ENCODE data around the gene DNAJC11. TPM values are rescaled to one million over a fixed set of nuclear protein-coding genes. Genes with fewer than 3 reads are reported as not detected.
"Not testable (repeated sequence)": the region's sequence is repeated elsewhere in the genome, so short reads cannot be mapped to it uniquely, and the experiment has no call there.

Gene DNAJC11
- total RNA-seq, 2 donors from 2014 or later = 23.4 to 61.3 TPM

- H3K36me3 Mint-ChIP-seq; DNase-seq (ENCODE audit: low spot score in 2 of 2); H3K9me3 Mint-ChIP-seq; ATAC-seq: not testable (repeated sequence)
- H3K27ac Mint-ChIP-seq = peak overlapping the region in 1 of 2 donors; percentile 68
Observed at GRCh38 chr1:6636778-6637177, 64.8 kb downstream of the DNAJC11 start.

GRCh38 chr1:6635910-6636760 is 65.5 kb downstream of the DNAJC11 start:
- peaks cover 0 to 5% of the 10 kb centered on the region in 2 donors for H3K36me3 Mint-ChIP-seq
- H3K9me3 Mint-ChIP-seq = no peaks in the 10 kb centered on the region
- no peak for DNase-seq (ENCODE audit: low spot score in 2 of 2)
- ATAC-seq = no peak
- peak overlapping the region; percentile 29 to 68 for H3K27ac Mint-ChIP-seq

- DNase-seq (ENCODE audit: low spot score in 2 of 2) = no peak
- Mint-ChIP-seq H3K9me3 (no peaks in the 10 kb centered on the region), H3K27ac (peak overlapping the region; percentile 22 to 71), H3K36me3 (peaks cover 0 to 5% of the 10 kb centered on the region in 2 donors)
- no peak for ATAC-seq
Observed at GRCh38 chr1:6635161-6635909, 66.3 kb downstream of the DNAJC11 start.

GRCh38 chr1:6634371-6635052 is 67.1 kb downstream of the DNAJC11 start:
- H3K27ac Mint-ChIP-seq = peak overlapping the region; percentile 22 to 71
- no peaks in the 10 kb centered on the region for H3K9me3 Mint-ChIP-seq
- peak; percentile 58 to 62 for ATAC-seq
- peaks cover 0 to 11% of the 10 kb centered on the region in 2 donors for H3K36me3 Mint-ChIP-seq
- peak in 1 of 2 donors; percentile 28 for DNase-seq (ENCODE audit: low spot score in 2 of 2)

GRCh38 chr1:6632588-6633514 is 68.8 kb downstream of the DNAJC11 start:
- no peak for ATAC-seq
- peak overlapping the region in 1 of 2 donors; percentile 79 for H3K27ac Mint-ChIP-seq
- H3K36me3 Mint-ChIP-seq = peaks cover 3 to 12% of the 10 kb centered on the region in 2 donors
- no peak for DNase-seq (ENCODE audit: low spot score in 2 of 2)
- no peaks in the 10 kb centered on the region for H3K9me3 Mint-ChIP-seq

GRCh38 chr1:6631058-6631457 is 70.6 kb downstream of the DNAJC11 start:
- Mint-ChIP-seq H3K36me3 (peaks cover 12% of the 10 kb centered on the region in 2 donors), H3K9me3 (no peaks in the 10 kb centered on the region), H3K27ac (no peak overlapping the region)
- ATAC-seq (no peak), DNase-seq (ENCODE audit: low spot score in 2 of 2) (no peak)

GRCh38 chr1:6630027-6630426 is 71.6 kb downstream of the DNAJC11 start:
- Mint-ChIP-seq H3K9me3 (no peaks in the 10 kb centered on the region), H3K27ac (peak overlapping the region; percentile 14 to 50), H3K36me3 (peaks cover 17 to 18% of the 10 kb centered on the region in 2 donors)
- no peak for ATAC-seq
- no peak for DNase-seq (ENCODE audit: low spot score in 2 of 2)

GRCh38 chr1:6628971-6629479 is 72.6 kb downstream of the DNAJC11 start:
- no peak for ATAC-seq
- Mint-ChIP-seq H3K9me3 (no peaks in the 10 kb centered on the region), H3K27ac (peak overlapping the region; percentile 14 to 19), H3K36me3 (peaks cover 17 to 22% of the 10 kb centered on the region in 2 donors)
- no peak for DNase-seq (ENCODE audit: low spot score in 2 of 2)

- H3K36me3 Mint-ChIP-seq = peaks cover 17 to 18% of the 10 kb centered on the region in 2 donors
- ATAC-seq = no peak
Observed at GRCh38 chr1:6627841-6628545, 73.6 kb downstream of the DNAJC11 start.

GRCh38 chr1:6627031-6627430 is 74.6 kb downstream of the DNAJC11 start:
- peaks cover 17 to 24% of the 10 kb centered on the region in 2 donors for H3K36me3 Mint-ChIP-seq

More at GRCh38 chr1:6627841-6628545, 73.6 kb downstream of the DNAJC11 start:
- DNase-seq (ENCODE audit: low spot score in 2 of 2) = no peak
- Mint-ChIP-seq H3K27ac (peak overlapping the region in 1 of 2 donors; percentile 76), H3K9me3 (no peaks in the 10 kb centered on the region)

GRCh38 chr1:6625584-6626149 is 75.9 kb downstream of the DNAJC11 start:
- Mint-ChIP-seq H3K36me3 (peaks cover 17 to 24% of the 10 kb centered on the region in 2 donors), H3K9me3 (no peaks in the 10 kb centered on the region), H3K27ac (peak overlapping the region; percentile 80 to 87)
- DNase-seq (ENCODE audit: low spot score in 2 of 2) (no peak), ATAC-seq (peak; percentile 33 to 45)

More at GRCh38 chr1:6627031-6627430, 74.6 kb downstream of the DNAJC11 start:
- no peak for ATAC-seq
- no peak for DNase-seq (ENCODE audit: low spot score in 2 of 2)
- H3K27ac Mint-ChIP-seq = peak overlapping the region; percentile 7 to 87
- H3K9me3 Mint-ChIP-seq = no peaks in the 10 kb centered on the region

- H3K27ac Mint-ChIP-seq = peak within 1 kb of the TSS; percentile 87 to 91
- peaks cover 21 to 22% of the 10 kb centered on the region in 2 donors for H3K36me3 Mint-ChIP-seq
- DNase-seq (ENCODE audit: low spot score in 2 of 2) (peak; percentile 83 to 91), ATAC-seq (peak; percentile 91 to 94)
- no peaks in the 10 kb centered on the region for H3K9me3 Mint-ChIP-seq
Observed at GRCh38 chr1:6624710-6625583, 76.7 kb downstream of the DNAJC11 start, which contains the start of gene THAP3. Gene THAP3, plus strand, starts transcription at chr1:6624868. Its CDS starts 351 bp downstream, at chr1:6625219.

- peaks cover 17 to 26% of the 10 kb centered on the region in 2 donors for H3K36me3 Mint-ChIP-seq
- no peak for ATAC-seq
- H3K9me3 Mint-ChIP-seq = no peaks in the 10 kb centered on the region
- H3K27ac Mint-ChIP-seq = no peak overlapping the region
- no peak for DNase-seq (ENCODE audit: low spot score in 2 of 2)
Observed at GRCh38 chr1:6623269-6623965, 78.2 kb downstream of the DNAJC11 start.
